Thyroid gland (tissue), 4 donors: ENCODE data around the gene TFPI. TPM values are rescaled to one million over a fixed set of nuclear protein-coding genes. Genes with fewer than 3 reads are reported as not detected.

Experiments used
- DNase-seq, 2 donors: peaks; one replicate each; pipeline ENCODE4 v3.0.0-alpha.2; 2019
- H3K27ac ChIP-seq, 3 donors: fragments of 200-600 bp; sonication (generic); 1 replicate in 2 of 3; 2 replicates in 1 of 3; pipeline ENCODE4 v1.5.1; 2016 to 2019; ENCODE audit warnings: mild to moderate bottlenecking in 1 of 3, moderate library complexity in 1 of 3
- H3K27me3 ChIP-seq: fragments of 200-600 bp; sonication (generic); one replicate; pipeline ENCODE4 v1.5.1; 2019
- H3K36me3 ChIP-seq, 2 donors: fragments of 200-600 bp; sonication (generic); one replicate each; pipeline ENCODE4 v1.5.1; 2016 to 2019
- H3K4me1 ChIP-seq, 2 donors: fragments of 200-600 bp; sonication (generic); one replicate each; pipeline ENCODE4 v1.5.1; 2017 to 2019
- H3K4me3 ChIP-seq, 3 donors: fragments of 200-600 bp; sonication (generic); replicated peaks in 1 of 3; 1 replicate in 2 of 3; 2 replicates in 1 of 3; pipeline ENCODE4 v1.5.1; 2016; ENCODE audit warnings: mild to moderate bottlenecking in 1 of 3
- H3K9me3 ChIP-seq: fragments of 200-600 bp; sonication (generic); one replicate; pipeline ENCODE4 v1.5.1; 2017
- CTCF ChIP-seq, 6 experiments: fragments of 200-600 bp in 3 of 6; fragments of 450-650 bp in 3 of 6; sonication (generic) in 3 of 6; IDR thresholded peaks; one replicate each; pipeline ENCODE4 v1.5.1; 2016 to 2019; ENCODE audit warnings: antibody characterized with exemption in 6 of 6, mild to moderate bottlenecking in 2 of 6, inconsistent platforms in 1 of 6, moderate library complexity in 1 of 6
- POLR2A ChIP-seq, 2 donors: fragments of 450-650 bp; IDR thresholded peaks; one replicate each; pipeline ENCODE4 v1.6.1; 2017; ENCODE audit warnings: antibody characterized with exemption in 2 of 2, mild to moderate bottlenecking in 2 of 2, moderate library complexity in 1 of 2
- WGBS, 2 donors: methylation state at CpG; one replicate each; pipeline ENCODE4 v1.1.5; 2017; 5-methylcytosine and 5-hydroxymethylcytosine counted together
- intact Hi-C: fragments of 100-400 bp; cut with DNase I; formaldehyde crosslinking; loops from one replicate; pipeline ENCODE4 v1.15.1; 2023
- total RNA-seq, 4 donors: library from RNA; depleted of rRNA; stranded (reverse); fragments of >200 nt; gene quantifications; one replicate each; pipeline ENCODE4 v1.2.3, GENCODE V29; 2016

The TFPI gene
- total RNA-seq: 100 to 1,000 TPM in 3 of 4 donors, 10 to 100 TPM in 1; 56.7 to 208 (median 144) TPM

GRCh38 chr2:187554011-187554703 lies at the start of gene TFPI:
Gene TFPI, minus strand, starts transcription at chr2:187554435. Its CDS starts 50,667 bp downstream, at chr2:187503768.
- H3K27ac ChIP-seq: peak within 1 kb of the TSS; percentile 43 to 78 (median 53)
- H3K27me3 ChIP-seq: no peaks in the 10 kb centered on the region
- peak; percentile 12 to 13 for DNase-seq
- TF ChIP-seq CTCF (IDR thresholded peaks at IDR 0.05) (no peak), POLR2A (IDR thresholded peaks at IDR 0.05) (peak in 1 of 2 donors; percentile 50)
- H3K36me3 ChIP-seq: no peaks in the 10 kb centered on the region
- no peaks in the 10 kb centered on the region for H3K4me1 ChIP-seq
- H3K9me3 ChIP-seq: no peaks in the 10 kb centered on the region
- WGBS, 2 donors: 24% methylated on average over 9 of the region's 9 CpGs
- intact Hi-C loops: no loop called here
- H3K4me3 ChIP-seq: peak within 1 kb of the TSS in 2 of 3 donors; percentile 13 to 22

- 73 to 76% methylated on average over 1 of the region's 1 CpG for WGBS, 2 donors
- Histone ChIP-seq H3K4me3 (no peak overlapping the region), H3K36me3 (no peaks in the 10 kb centered on the region), H3K27me3 (no peaks in the 10 kb centered on the region), H3K9me3 (no peaks in the 10 kb centered on the region), H3K27ac (no peak overlapping the region), H3K4me1 (no peaks in the 10 kb centered on the region)
- DNase-seq: no peak
- intact Hi-C loops: no loop called here
- TF ChIP-seq CTCF (IDR thresholded peaks at IDR 0.05) (peak in 3 of 6 experiments; percentile 17 to 45 (median 28)), POLR2A (IDR thresholded peaks at IDR 0.05) (no peak)
Measured at GRCh38 chr2:187594801-187595200, 40.6 kb upstream of the TFPI start.

GRCh38 chr2:187593697-187594096 lies 39.5 kb upstream of the TFPI start:
- WGBS, 2 donors: 62 to 71% methylated on average over 1 of the region's 1 CpG
- Histone ChIP-seq H3K4me3 (no peak overlapping the region), H3K27me3 (no peaks in the 10 kb centered on the region), H3K4me1 (no peaks in the 10 kb centered on the region), H3K36me3 (no peaks in the 10 kb centered on the region), H3K9me3 (no peaks in the 10 kb centered on the region), H3K27ac (no peak overlapping the region)
- TF ChIP-seq POLR2A (IDR thresholded peaks at IDR 0.05) (no peak), CTCF (IDR thresholded peaks at IDR 0.05) (no peak)
- intact Hi-C loops: no loop called here
- no peak for DNase-seq

GRCh38 chr2:187593098-187593497 lies 38.9 kb upstream of the TFPI start:
- no peak overlapping the region for H3K4me3 ChIP-seq
- TF ChIP-seq POLR2A (IDR thresholded peaks at IDR 0.05) (no peak), CTCF (IDR thresholded peaks at IDR 0.05) (no peak)
- intact Hi-C loops: no loop called here
- no peaks in the 10 kb centered on the region for H3K9me3 ChIP-seq
- H3K36me3 ChIP-seq: no peaks in the 10 kb centered on the region
- DNase-seq: no peak
- H3K4me1 ChIP-seq: no peaks in the 10 kb centered on the region
- H3K27ac ChIP-seq: no peak overlapping the region
- no peaks in the 10 kb centered on the region for H3K27me3 ChIP-seq

- DNase-seq: no peak
- Histone ChIP-seq H3K36me3 (no peaks in the 10 kb centered on the region), H3K4me3 (no peak overlapping the region), H3K27me3 (no peaks in the 10 kb centered on the region), H3K27ac (no peak overlapping the region), H3K9me3 (no peaks in the 10 kb centered on the region), H3K4me1 (no peaks in the 10 kb centered on the region)
- no peak for TF ChIP-seq POLR2A (IDR thresholded peaks at IDR 0.05)
- no peak for TF ChIP-seq CTCF (IDR thresholded peaks at IDR 0.05)
- WGBS, 2 donors: 98 to 100% methylated on average over 1 of the region's 1 CpG
- intact Hi-C loops: no loop called here
Measured at GRCh38 chr2:187590175-187590574, 35.9 kb upstream of the TFPI start.
